GM12878 (cell line): ENCODE data around the gene C18orf63.

Source experiments
- EZH2 ChIP-seq: IDR thresholded peaks from 2 replicates; pipeline ENCODE4 v1.6.1; 2012; ENCODE audit warnings: low read depth, mild to moderate bottlenecking, control low read depth, inconsistent platforms, low read length, borderline replicate concordance; ENCODE audit not compliant: control insufficient read depth
- POLR2A ChIP-seq: IDR thresholded peaks from 2 replicates; pipeline ENCODE4 v1.6.1; 2011; ENCODE audit warnings: low read depth, mild to moderate bottlenecking, low read length
- REST ChIP-seq: IDR thresholded peaks from 2 replicates; pipeline ENCODE4 v1.6.1; 2012; ENCODE audit warnings: mild to moderate bottlenecking, low read depth, low read length
- STAT3 ChIP-seq: IDR thresholded peaks from 2 replicates; pipeline ENCODE4 v1.6.1; 2011; ENCODE audit warnings: low read depth, low read length, improper control_type of control experiment
- TAF1 ChIP-seq: IDR thresholded peaks from 2 replicates; pipeline ENCODE4 v1.6.1; 2011; ENCODE audit warnings: mild to moderate bottlenecking, low read depth, low read length, borderline replicate concordance

GRCh38 chr18:74378179-74378682, 62.6 kb downstream of the C18orf63 start:
- no peak for TF ChIP-seq REST
- no peak for TF ChIP-seq STAT3
- TF ChIP-seq TAF1, result no peak
- TF ChIP-seq EZH2, result no peak
- no peak for TF ChIP-seq POLR2A
